PC-3 (cell line): Measurements from ENCODE around the gene METTL6. TPM values are rescaled to one million over a fixed set of nuclear protein-coding genes. Genes with fewer than 3 reads are reported as not detected.
A peak's percentile ranks its signal among the peaks of the same experiment; 100 is the strongest.

Experiments used
- ATAC-seq: fragments of 200-7000 bp; cut with Tn5 transposase; 2 replicates; pipeline ENCODE4 v1.9.1; 2020; ENCODE audit warnings: mild to moderate bottlenecking, moderate library complexity
- Bru-seq: library from RNA; stranded (reverse); fragments of 400-500 nt; gene quantifications from one replicate; lab custom pipeline; 2021; lab: Mats Ljungman, UMichigan
- BruChase-seq, 2 experiments: library from RNA; stranded (reverse); fragments of 400-500 nt; gene quantifications; one replicate each; lab custom pipeline; 2021; lab: Mats Ljungman, UMichigan
- BruUV-seq: library from RNA; stranded (reverse); fragments of 400-500 nt; replicated peaks from 2 replicates; lab custom pipeline; 2021; lab: Mats Ljungman, UMichigan
- CTCF ChIA-PET: fragments of 300-600 bp; sonication (Branson Sonifier 250); formaldehyde crosslinking; loops from one replicate; lab custom pipeline; 2022; ENCODE audit warnings: antibody characterized with exemption; lab: Charles Lee
- POLR2A ChIA-PET: fragments of 300-600 bp; sonication (Branson Sonifier 250); formaldehyde crosslinking; loops from one replicate; lab custom pipeline; 2022; ENCODE audit warnings: antibody characterized with exemption; ENCODE audit not compliant: unreplicated experiment; lab: Charles Lee
- DNase-seq: peaks from one replicate; pipeline ENCODE4 v3.0.0-alpha.2; 2015
- H2AFZ ChIP-seq: fragments of 300-600 bp; sonication (generic); 2 replicates; pipeline ENCODE4 v1.6.0; 2016; ENCODE audit warnings: antibody characterized with exemption, low read length
- H3F3A ChIP-seq: fragments of 300-600 bp; sonication (generic); one replicate; pipeline ENCODE4 v1.6.0; 2017; ENCODE audit warnings: antibody characterized with exemption, low read length, control low read depth, mild to moderate bottlenecking; ENCODE audit not compliant: unreplicated experiment
- H3K27ac ChIP-seq: fragments of 300-600 bp; sonication (generic); 2 replicates; pipeline ENCODE4 v1.5.1; 2016; ENCODE audit warnings: mild to moderate bottlenecking, low read length
- H3K27me3 ChIP-seq: fragments of 300-600 bp; sonication (generic); 2 replicates; pipeline ENCODE4 v1.6.1; 2016; ENCODE audit warnings: low read length, mixed read lengths
- H3K36me3 ChIP-seq: fragments of 300-600 bp; sonication (generic); 2 replicates; pipeline ENCODE4 v1.6.1; 2016; ENCODE audit warnings: low read depth, mixed run types, low read length, mixed read lengths
- H3K4me1 ChIP-seq: fragments of 300-600 bp; sonication (generic); 2 replicates; pipeline ENCODE4 v1.5.1; 2016; ENCODE audit warnings: low read length; ENCODE audit not compliant: insufficient read depth
- H3K4me2 ChIP-seq: fragments of 300-600 bp; sonication (generic); 2 replicates; pipeline ENCODE4 v1.6.0; 2016; ENCODE audit warnings: low read length
- H3K4me3 ChIP-seq: fragments of 300-600 bp; sonication (generic); 2 replicates; pipeline ENCODE4 v1.5.1; 2016; ENCODE audit warnings: mild to moderate bottlenecking, low read length, mixed read lengths
- H3K79me2 ChIP-seq: fragments of 300-600 bp; sonication (generic); 2 replicates; pipeline ENCODE4 v1.6.1; 2017; ENCODE audit warnings: low read length, mixed read lengths
- H3K9ac ChIP-seq: fragments of 300-600 bp; sonication (generic); 2 replicates; pipeline ENCODE4 v1.6.0; 2016; ENCODE audit warnings: mild to moderate bottlenecking, low read length
- H3K9me2 ChIP-seq: fragments of 300-600 bp; sonication (generic); replicated peaks from 2 replicates; pipeline ENCODE4 v1.6.1; 2016; ENCODE audit warnings: mixed run types, low read length, mixed read lengths
- H3K9me3 ChIP-seq: fragments of 300-600 bp; sonication (generic); 2 replicates; pipeline ENCODE4 v1.6.1; 2016; ENCODE audit warnings: low read length, mixed read lengths
- H4K20me1 ChIP-seq: fragments of 300-600 bp; sonication (generic); 2 replicates; pipeline ENCODE4 v1.6.1; 2016; ENCODE audit warnings: low read length, mixed read lengths
- CTCF ChIP-seq: fragments of 300-600 bp; sonication (generic); conservative IDR thresholded peaks from 2 replicates; pipeline ENCODE4 v1.5.1; 2017; ENCODE audit warnings: antibody characterized with exemption, low read depth, mild to moderate bottlenecking, low read length
- EZH2 ChIP-seq: fragments of 300-600 bp; sonication (generic); IDR thresholded peaks from one replicate; pipeline ENCODE4 v1.6.1; 2017; ENCODE audit warnings: antibody characterized with exemption, mild to moderate bottlenecking, low read length; ENCODE audit not compliant: unreplicated experiment
- EZH2phosphoT487 ChIP-seq: fragments of 300-600 bp; sonication (generic); IDR thresholded peaks from 2 replicates; pipeline ENCODE4 v1.6.1; 2018; ENCODE audit warnings: mild to moderate bottlenecking, antibody characterized with exemption, low read length, borderline replicate concordance
- intact Hi-C: fragments of 100-400 bp; cut with micrococcal nuclease; formaldehyde crosslinking; loops from 2 replicates; pipeline ENCODE4 v1.9.0; 2023
- long read RNA-seq: library from polyadenylated mRNA; unstranded; transcript quantifications from one replicate; pipeline ENCODE4 v2.0.0, GENCODE V29; 2021; ENCODE audit not compliant: unreplicated experiment
- total RNA-seq: library from RNA; depleted of rRNA; stranded (reverse); fragments of >200 nt; gene quantifications from 2 replicates; pipeline ENCODE4 v1.2.3, GENCODE V29; 2014; rRNA removed

Gene METTL6
- total RNA-seq (22.4 and 27.5 TPM in 2 replicates), Bru-seq, nascent RNA (percentile 73 among the genes with signal in this experiment), BruChase-seq, experiment 1, labeled RNA remaining after a 6-hour chase (percentile 84 among the genes with signal in this experiment), BruChase-seq, experiment 2, labeled RNA remaining after a 2-hour chase (percentile 86 among the genes with signal in this experiment)
- long read RNA-seq, full-length matches to known transcripts: 27 of 68 reads
- long read RNA-seq, partial matches to known transcripts: 21 of 68 reads
- long read RNA-seq, other reads (novel, unspliced or antisense): 20 of 68 reads

DNA sequence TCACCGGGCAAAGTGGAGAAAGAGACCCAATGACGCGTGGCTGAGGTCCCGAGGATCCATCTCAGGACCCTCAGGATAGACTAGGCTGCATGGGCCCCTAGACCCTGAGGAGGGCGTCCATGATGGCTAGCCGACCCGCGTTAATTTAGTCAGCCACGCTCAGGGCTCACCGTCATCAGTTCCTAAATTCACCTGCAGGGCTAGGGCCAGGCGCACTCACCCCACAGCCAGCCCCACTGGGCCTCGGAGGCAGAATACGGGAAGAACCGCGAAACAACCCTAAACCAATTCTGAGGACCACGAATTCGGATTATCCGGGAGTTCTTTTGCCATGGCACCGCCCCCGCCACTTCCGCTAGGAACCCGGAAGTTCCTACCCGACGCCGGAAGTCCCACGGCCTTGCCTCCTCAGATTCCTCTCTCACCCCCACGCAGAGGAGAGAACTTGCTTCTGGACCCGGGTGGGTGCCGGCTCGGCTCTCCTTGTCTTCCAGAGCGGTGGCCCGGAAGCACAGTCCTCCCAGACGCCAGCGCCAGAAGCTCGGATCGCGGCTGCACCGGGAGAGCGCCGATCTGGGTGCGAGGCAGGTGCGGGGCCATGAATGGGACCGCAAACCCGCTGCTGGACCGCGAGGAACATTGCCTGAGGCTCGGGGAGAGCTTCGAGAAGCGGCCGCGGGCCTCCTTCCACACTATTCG is at the start of gene METTL6, which contains the start of gene EAF1:
METTL6 (minus strand) TSS at position 363 of the 699 bp plus-strand sequence. CDS start 1,033 bp downstream, outside the sequence.
EAF1 (plus strand) TSS at position 417 of the 699 bp plus-strand sequence; CDS start at position 599, 182 bp downstream.
- no TSS peak for BruUV-seq
- Histone ChIP-seq H3K27me3 (no peaks in the 10 kb centered on the region), H3F3A (no peaks in the 10 kb centered on the region), H3K27ac (peak within 1 kb of the TSS; percentile 54), H3K9me2 (no peaks in the 10 kb centered on the region), H3K4me1 (peaks cover 20% of the 10 kb centered on the region), H3K79me2 (peaks cover 68% of the 10 kb centered on the region), H3K36me3 (peaks cover 16% of the 10 kb centered on the region; the same call in 1 of the 2 replicates), H3K4me3 (peak within 1 kb of the TSS; percentile 100), H4K20me1 (peaks cover 12% of the 10 kb centered on the region), H3K9ac (peak within 1 kb of the TSS; percentile 96), H2AFZ (peak within 1 kb of the TSS; percentile 99), H3K4me2 (peak within 1 kb of the TSS; percentile 94), H3K9me3 (no peaks in the 10 kb centered on the region)
- CTCF ChIA-PET: no interaction called here
- POLR2A ChIA-PET: no interaction called here
- no peak for TF ChIP-seq EZH2phosphoT487
- TF ChIP-seq EZH2: no peak
- TF ChIP-seq CTCF: no peak
- ATAC-seq (peak; percentile 89), DNase-seq (peak; percentile 84)
- intact Hi-C loops: no loop called here

GRCh38 chr3:15476378-15476777 is 49.0 kb upstream of the METTL6 start:
- H3F3A ChIP-seq: no peaks in the 10 kb centered on the region
- no peaks in the 10 kb centered on the region for H3K36me3 ChIP-seq
- no peak overlapping the region for H3K9ac ChIP-seq
- TF ChIP-seq EZH2: no peak
- TF ChIP-seq EZH2phosphoT487: no peak
- TF ChIP-seq CTCF: no peak
- peak; percentile 35; the same call in 1 of the 2 replicates for ATAC-seq
- POLR2A ChIA-PET: no interaction called here
- H3K9me2 ChIP-seq: no peaks in the 10 kb centered on the region
- BruUV-seq: no TSS peak
- no peaks in the 10 kb centered on the region for H3K27me3 ChIP-seq
- peak; percentile 26 for DNase-seq
- no peak overlapping the region for H2AFZ ChIP-seq
- H3K9me3 ChIP-seq: no peaks in the 10 kb centered on the region
- CTCF ChIA-PET: no interaction called here
- no peak overlapping the region for H3K4me3 ChIP-seq
- no peaks in the 10 kb centered on the region for H4K20me1 ChIP-seq
- H3K27ac ChIP-seq: no peak overlapping the region
- H3K4me2 ChIP-seq: no peak overlapping the region
- H3K4me1 ChIP-seq: no peaks in the 10 kb centered on the region
- no peaks in the 10 kb centered on the region for H3K79me2 ChIP-seq
- intact Hi-C loops: no loop called here
